Endothelial cell of umbilical vein (primary cell): ENCODE data around the gene HLA-F. TPM values are rescaled to one million over a fixed set of nuclear protein-coding genes. Genes with fewer than 3 reads are reported as not detected.

ENCODE experiments used
- BruUV-seq: library from RNA; stranded (reverse); fragments of 400-500 nt; replicated peaks from 2 replicates; lab custom pipeline; 2021; lab: Mats Ljungman, UMichigan
- CTCF ChIA-PET: fragments of 300-600, 350-600 bp; sonication (Branson Sonifier 250); formaldehyde crosslinking; loops from one replicate; lab custom pipeline; 2021; ENCODE audit warnings: antibody characterized with exemption, inconsistent platforms; lab: Charles Lee
- POLR2A ChIA-PET: fragments of 300-600, 350-600 bp; sonication (Branson Sonifier 250); formaldehyde crosslinking; loops from one replicate; lab custom pipeline; 2021; ENCODE audit warnings: antibody characterized with exemption, inconsistent platforms; lab: Charles Lee
- DNase-seq: peaks from one replicate; pipeline ENCODE4 v3.0.0-alpha.2; 2011; ENCODE audit warnings: low read depth, low spot score
- FAIRE-seq: peaks from 2 replicates; lab custom pipeline; 2011; peaks lifted over from hg19 to GRCh38; lab: Jason Lieb, UNC
- H2AFZ ChIP-seq: 2 replicates; pipeline ENCODE4 v1.6.0; 2012; ENCODE audit warnings: low read depth, low read length, control low read depth, inconsistent platforms
- H3K27ac ChIP-seq: 2 replicates; pipeline ENCODE4 v1.5.1; 2011; ENCODE audit warnings: low read depth, mild to moderate bottlenecking, control low read depth, low read length, moderate library complexity; ENCODE audit not compliant: insufficient read depth
- H3K27me3 ChIP-seq, 2 experiments: 2 replicates each; pipeline versions ENCODE4 v1.6.0 to v1.6.1; 2011; ENCODE audit warnings: low read length in 2 of 2, mixed read lengths in 1 of 2; ENCODE audit not compliant: control insufficient read depth in 2 of 2, insufficient read depth in 2 of 2
- H3K36me3 ChIP-seq, 2 experiments: 2 replicates in 1 of 2; 3 replicates in 1 of 2; pipeline ENCODE4 v1.5.1; 2011; ENCODE audit warnings: low read length in 2 of 2, mild to moderate bottlenecking in 1 of 2, moderate library complexity in 1 of 2; ENCODE audit not compliant: control insufficient read depth in 2 of 2, insufficient read depth in 2 of 2; ENCODE audit errors: extremely low read depth in 1 of 2
- H3K4me1 ChIP-seq: 3 replicates; pipeline ENCODE4 v1.5.1; 2011; ENCODE audit warnings: mild to moderate bottlenecking, low read length; ENCODE audit not compliant: control insufficient read depth, insufficient read depth; ENCODE audit errors: extremely low read depth
- H3K4me2 ChIP-seq: 2 replicates; pipeline ENCODE4 v1.6.1; 2011; ENCODE audit warnings: low read length, control low read depth, mixed read lengths; ENCODE audit not compliant: insufficient read depth
- H3K4me3 ChIP-seq, 3 experiments: fragments of 200-600 bp in 1 of 3; sonication (generic), shearing (Covaris generic) in 1 of 3; replicated peaks in 1 of 3; 2 replicates each; pipeline ENCODE4 v1.5.1; 2011 to 2016; ENCODE audit warnings: control low read depth in 3 of 3, low read length in 3 of 3, mild to moderate bottlenecking in 2 of 3, inconsistent platforms in 1 of 3, low read depth in 1 of 3, moderate library complexity in 1 of 3; ENCODE audit not compliant: insufficient read depth in 1 of 3
- H3K79me2 ChIP-seq: 2 replicates; pipeline ENCODE4 v1.6.0; 2012; ENCODE audit warnings: low read length, inconsistent platforms; ENCODE audit not compliant: control insufficient read depth, insufficient read depth
- H3K9ac ChIP-seq: replicated peaks from 2 replicates; pipeline ENCODE3; 2011; ENCODE audit warnings: low read length, control low read depth; ENCODE audit not compliant: insufficient read depth; ENCODE audit errors: extremely low read depth
- H3K9me1 ChIP-seq: replicated peaks from 3 replicates; pipeline ENCODE4 v1.6.0; 2011; ENCODE audit warnings: mild to moderate bottlenecking, low read length; ENCODE audit not compliant: control insufficient read depth, insufficient read depth; ENCODE audit errors: extremely low read depth
- H3K9me3 ChIP-seq: replicated peaks from 2 replicates; pipeline ENCODE4 v1.5.1; 2012; ENCODE audit warnings: low read length, inconsistent platforms; ENCODE audit not compliant: control insufficient read depth, insufficient read depth
- H4K20me1 ChIP-seq: replicated peaks from 2 replicates; pipeline ENCODE3; 2011; ENCODE audit warnings: mild to moderate bottlenecking, low read length; ENCODE audit not compliant: control insufficient read depth, insufficient read depth; ENCODE audit errors: extremely low read depth
- CTCF ChIP-seq, 2 donors: IDR thresholded peaks; 1 replicate in 1 of 2; 2 replicates in 1 of 2; pipeline ENCODE4 v1.5.1; 2011; ENCODE audit warnings: low read length in 2 of 2, mild to moderate bottlenecking in 2 of 2, moderate library complexity in 2 of 2, control low read depth in 1 of 2, inconsistent platforms in 1 of 2, low read depth in 1 of 2; ENCODE audit not compliant: insufficient read depth in 1 of 2; ENCODE audit errors: extremely low read depth in 1 of 2
- EZH2 ChIP-seq: IDR thresholded peaks from 2 replicates; pipeline ENCODE4 v1.6.1; 2012; ENCODE audit warnings: borderline replicate concordance, low read depth, mild to moderate bottlenecking, moderate library complexity, low read length, inconsistent platforms; ENCODE audit not compliant: severe bottlenecking
- FOS ChIP-seq: IDR thresholded peaks from 2 replicates; pipeline ENCODE4 v1.6.1; 2011; ENCODE audit warnings: mild to moderate bottlenecking, low read length, moderate library complexity, borderline replicate concordance; ENCODE audit not compliant: insufficient read depth
- GATA2 ChIP-seq: IDR thresholded peaks from 2 replicates; pipeline ENCODE4 v1.7.0; 2011; ENCODE audit warnings: low read depth, mild to moderate bottlenecking, moderate library complexity, mixed read lengths, low read length; ENCODE audit not compliant: insufficient read length, insufficient read depth
- JUN ChIP-seq: IDR thresholded peaks from 2 replicates; pipeline ENCODE4 v1.6.1; 2011; ENCODE audit warnings: borderline replicate concordance, low read depth; ENCODE audit not compliant: insufficient read length, insufficient read depth
- MAX ChIP-seq: IDR thresholded peaks from 2 replicates; pipeline ENCODE4 v1.6.1; 2011; ENCODE audit not compliant: insufficient read depth, insufficient read length
- MYC ChIP-seq: IDR thresholded peaks from one replicate; pipeline ENCODE4 v1.6.1; 2011; ENCODE audit warnings: mild to moderate bottlenecking, low read depth, low read length
- POLR2A ChIP-seq: IDR thresholded peaks from 2 replicates; pipeline ENCODE4 v1.6.1; 2012; ENCODE audit warnings: low read depth, mild to moderate bottlenecking, control low read depth, low read length
- POLR2AphosphoS5 ChIP-seq: IDR thresholded peaks from 2 replicates; pipeline ENCODE4 v1.6.1; 2012; ENCODE audit warnings: low read depth, mild to moderate bottlenecking, control low read depth, low read length, moderate library complexity; ENCODE audit not compliant: insufficient read depth
- dilution Hi-C: fragments of 300-500 bp; cut with MboI; formaldehyde crosslinking; loops from one replicate; pipeline ENCODE4 v1.15.0; 2019; ENCODE audit warnings: low sequenced_read_pairs; ENCODE audit not compliant: extremely low pct_ligation_motif_present
- intact Hi-C: fragments of 100-400 bp; cut with micrococcal nuclease; formaldehyde crosslinking; loops from one replicate; pipeline ENCODE4 v1.10.0; 2022
- polyA plus RNA-seq, 4 experiments: library from polyadenylated mRNA; depleted of rRNA in 3 of 4; stranded (reverse) in 3 of 4; unstranded in 1 of 4; fragments of >200 nt; gene quantifications; 2 replicates each; pipeline versions ENCODE4 v1.2.1 to v1.2.3, GENCODE V29; 2011 to 2012; ENCODE audit warnings: missing spikeins in 1 of 4
- total RNA-seq: library from RNA; stranded (reverse); gene quantifications from 2 replicates; pipeline ENCODE4 v1.2.3, GENCODE V29; 2021

HLA-F gene
- total and polyA plus RNA-seq, 2 donors (not counting 3 experiments of a cell fraction or from before 2014, with no cell fraction given) = 1.5 to 1.6 TPM

- H2AFZ ChIP-seq = peak overlapping the region; percentile 99
- no peaks in the 10 kb centered on the region for H3K9me1 ChIP-seq
- peak overlapping the region; percentile 48 to 96 (median 82) for H3K4me3 ChIP-seq
- no peaks in the 10 kb centered on the region for H4K20me1 ChIP-seq
- peaks cover 21% of the 10 kb centered on the region for H3K4me1 ChIP-seq
- FAIRE-seq = peak; percentile 95
- dilution Hi-C loops (no loop called here), intact Hi-C loops (loop anchor here (1.0 to 5.0 kb wide), 8 partner anchors 11 to 308 kb away; partner anchors contain the start of gene POLR1H)
- H3K9me3 ChIP-seq = no peaks in the 10 kb centered on the region
- ChIA-PET POLR2A (no interaction called here), CTCF (interaction anchor here (0.9 to 3.1 kb wide), 5 partner anchors 11 to 82 kb away, joined by 3 to 19 read pairs (median 5); no protein-coding TSS in a partner anchor)
- H3K4me2 ChIP-seq = peak overlapping the region; percentile 75
- TSS peak; percentile 73 for BruUV-seq
- H3K79me2 ChIP-seq = peaks cover 1% of the 10 kb centered on the region
- no peaks in the 10 kb centered on the region for H3K36me3 ChIP-seq
- peaks cover 8 to 26% of the 10 kb centered on the region in 2 experiments for H3K27me3 ChIP-seq
- peak overlapping the region; percentile 80 for H3K9ac ChIP-seq
- peak overlapping the region; percentile 76 for H3K27ac ChIP-seq
- no peak for TF ChIP-seq FOS
- peak; percentile 47 for TF ChIP-seq POLR2A
- TF ChIP-seq POLR2AphosphoS5 = peak; percentile 52
- TF ChIP-seq GATA2 = no peak
- no peak for TF ChIP-seq MAX
- TF ChIP-seq CTCF (IDR thresholded peaks at IDR 0.05; ENCODE audit: extremely low read depth in 1 of 2, insufficient read depth in 1 of 2, low read depth in 1 of 2, low read length in 2 of 2) = peak; percentile 99 to 100
- TF ChIP-seq JUN = no peak
- no peak for TF ChIP-seq EZH2
- peak; percentile 61 for TF ChIP-seq MYC
- peak; percentile 92 for DNase-seq
Measured at GRCh38 chr6:29752451-29753308, 29.4 kb downstream of the HLA-F start.
